GM12892 (cell line): ENCODE data around the gene KAT2B.

Experiments
- DNase-seq: peaks from one replicate; pipeline ENCODE4 v3.0.0; 2011; ENCODE audit not compliant: insufficient read length
- FAIRE-seq: peaks from 2 replicates; lab custom pipeline; 2011; peaks lifted over from hg19 to GRCh38; lab: Jason Lieb, UNC
- POLR2A ChIP-seq: IDR thresholded peaks from 2 replicates; pipeline ENCODE4 v1.6.1; 2011; ENCODE audit warnings: low read depth, low read length, control low read depth
- POLR2AphosphoS5 ChIP-seq: IDR thresholded peaks from 2 replicates; pipeline ENCODE4 v1.6.1; 2011; ENCODE audit warnings: low read depth, low read length, control low read depth
- TAF1 ChIP-seq: IDR thresholded peaks from 2 replicates; pipeline ENCODE4 v1.6.1; 2011; ENCODE audit warnings: low read depth, mild to moderate bottlenecking, control low read depth, low read length, borderline replicate concordance

The KAT2B gene

GRCh38 chr3:20107722-20108121, 67.5 kb downstream of the KAT2B start:
- TF ChIP-seq TAF1 (no peak), POLR2AphosphoS5 (no peak), POLR2A (no peak)
- FAIRE-seq (no peak), DNase-seq (no peak)

DNA sequence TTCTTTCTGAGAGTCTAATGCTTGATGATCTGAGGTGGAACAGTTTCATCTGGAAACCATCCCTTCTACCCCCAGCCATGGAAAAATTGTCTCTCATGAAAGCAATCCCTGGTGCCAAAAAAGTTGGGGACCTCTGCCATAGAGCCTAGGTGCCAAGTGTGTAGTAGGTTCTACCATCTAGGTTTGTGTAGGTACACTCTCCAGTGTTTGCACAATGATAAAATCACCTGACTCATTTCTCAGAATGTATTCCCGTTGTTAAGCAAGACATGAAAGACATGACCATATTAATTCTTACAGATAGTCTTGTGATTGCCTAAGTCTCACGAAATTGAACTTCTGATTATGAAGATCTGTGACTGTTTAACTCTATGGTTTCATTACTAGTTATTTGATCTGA, 68.6 kb downstream of the KAT2B start:
- DNase-seq (no peak), FAIRE-seq (no peak)
- no peak for TF ChIP-seq POLR2A
- TF ChIP-seq POLR2AphosphoS5, result no peak
- TF ChIP-seq TAF1, result no peak

DNA sequence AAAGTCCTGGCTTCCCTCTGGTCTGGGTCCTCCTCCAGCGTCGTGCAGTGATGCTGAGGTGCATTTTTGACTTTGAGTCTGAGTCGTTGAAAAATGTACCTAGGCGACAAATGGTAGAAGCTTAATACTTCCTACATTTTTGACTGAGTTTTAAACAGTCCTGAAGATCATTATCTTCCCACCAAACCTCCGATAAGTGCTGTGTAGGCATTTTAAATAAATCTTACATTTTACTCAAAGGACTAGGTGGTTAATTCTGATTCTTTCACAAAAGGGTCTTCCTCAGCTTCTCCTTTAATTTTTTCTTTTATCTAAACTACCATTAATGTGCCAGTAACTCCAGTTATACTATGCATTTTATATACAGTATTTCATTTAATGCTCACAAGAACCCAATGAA, 70.6 kb downstream of the KAT2B start:
- FAIRE-seq (no peak), DNase-seq (no peak)
- no peak for TF ChIP-seq TAF1
- no peak for TF ChIP-seq POLR2A
- TF ChIP-seq POLR2AphosphoS5, result no peak

- no peak for FAIRE-seq
- DNase-seq, result no peak
- TF ChIP-seq TAF1 (no peak), POLR2A (no peak), POLR2AphosphoS5 (no peak)
Observed at GRCh38 chr3:20111836-20112235, 71.6 kb downstream of the KAT2B start.

DNA sequence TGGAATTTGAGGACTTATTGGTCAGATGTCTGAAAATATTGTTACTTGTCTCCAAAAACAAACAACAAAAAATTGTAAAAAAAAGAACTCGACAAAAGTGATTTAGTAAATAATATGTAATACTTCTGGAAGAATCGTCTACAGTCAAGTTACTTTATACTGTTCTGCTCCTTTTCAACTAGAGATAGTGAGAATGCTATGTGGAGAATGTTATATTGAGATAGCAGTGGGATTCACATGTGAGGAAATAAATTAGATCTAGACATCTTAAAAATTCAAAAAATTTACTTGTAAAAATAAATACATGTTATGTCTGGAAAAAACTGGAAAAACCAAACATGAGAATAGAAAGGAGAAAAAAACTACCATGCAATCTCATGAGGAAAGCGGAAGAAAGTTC, 80.8 kb downstream of the KAT2B start:
- DNase-seq (no peak), FAIRE-seq (no peak)
- TF ChIP-seq POLR2A, result no peak
- no peak for TF ChIP-seq TAF1
- no peak for TF ChIP-seq POLR2AphosphoS5

DNA sequence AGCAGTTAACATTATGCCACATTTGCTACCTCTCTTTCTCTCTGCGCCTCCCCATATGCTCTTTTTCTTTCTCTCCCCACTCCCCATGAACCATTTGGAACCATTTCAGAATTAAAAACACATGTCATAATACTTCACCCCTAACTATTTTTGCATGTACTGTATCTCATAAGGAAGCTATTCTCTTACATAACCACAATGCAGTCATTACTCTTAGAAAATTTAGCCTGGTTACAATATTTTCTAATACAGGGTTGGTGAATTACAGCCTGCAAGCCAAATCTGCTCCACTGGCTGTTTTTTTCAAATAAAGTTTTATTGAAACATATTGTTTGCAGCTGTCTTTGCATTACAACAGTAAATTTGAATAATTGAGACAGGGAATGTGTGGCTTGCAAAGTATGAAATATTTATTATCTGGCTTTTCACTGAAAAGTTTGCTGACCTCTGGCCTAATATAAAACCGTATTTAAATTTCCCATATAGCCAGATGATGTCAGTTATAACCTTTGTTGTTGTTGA, 82.9 kb downstream of the KAT2B start:
- no peak for TF ChIP-seq POLR2AphosphoS5
- no peak for TF ChIP-seq TAF1
- no peak for TF ChIP-seq POLR2A
- FAIRE-seq (no peak), DNase-seq (no peak)

GRCh38 chr3:20125289-20125688, 85.0 kb downstream of the KAT2B start:
- TF ChIP-seq POLR2AphosphoS5 (no peak), POLR2A (no peak), TAF1 (no peak)
- FAIRE-seq (no peak), DNase-seq (no peak)

DNA sequence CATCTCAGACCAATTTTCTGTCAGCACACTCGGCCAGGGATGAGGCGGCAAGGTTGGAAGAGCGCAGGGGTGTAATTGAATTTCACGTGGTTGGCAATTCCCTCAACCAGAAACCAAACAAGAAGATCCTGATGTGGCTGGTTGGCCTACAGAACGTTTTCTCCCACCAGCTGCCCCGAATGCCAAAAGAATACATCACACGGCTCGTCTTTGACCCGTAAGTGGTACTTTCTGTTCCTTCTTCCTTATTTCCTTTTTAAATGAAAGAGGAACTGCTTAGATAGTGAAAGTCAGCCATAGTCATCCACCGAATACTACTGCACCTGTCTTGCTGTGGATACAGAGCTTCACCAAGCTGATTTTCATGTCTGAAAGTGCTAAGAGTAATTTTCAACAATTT, 85.7 kb downstream of the KAT2B start:
- FAIRE-seq, result peak; percentile 96
- DNase-seq, result peak; percentile 39
- TF ChIP-seq TAF1 (no peak), POLR2A (no peak), POLR2AphosphoS5 (no peak)

- DNase-seq (no peak), FAIRE-seq (no peak)
- TF ChIP-seq TAF1, result no peak
- TF ChIP-seq POLR2A, result no peak
- TF ChIP-seq POLR2AphosphoS5, result no peak
Observed at GRCh38 chr3:20128358-20128757, 88.1 kb downstream of the KAT2B start.

GRCh38 chr3:20130106-20130505, 89.9 kb downstream of the KAT2B start:
- FAIRE-seq, result no peak
- DNase-seq, result no peak
- TF ChIP-seq TAF1 (no peak), POLR2AphosphoS5 (no peak), POLR2A (no peak)

DNA sequence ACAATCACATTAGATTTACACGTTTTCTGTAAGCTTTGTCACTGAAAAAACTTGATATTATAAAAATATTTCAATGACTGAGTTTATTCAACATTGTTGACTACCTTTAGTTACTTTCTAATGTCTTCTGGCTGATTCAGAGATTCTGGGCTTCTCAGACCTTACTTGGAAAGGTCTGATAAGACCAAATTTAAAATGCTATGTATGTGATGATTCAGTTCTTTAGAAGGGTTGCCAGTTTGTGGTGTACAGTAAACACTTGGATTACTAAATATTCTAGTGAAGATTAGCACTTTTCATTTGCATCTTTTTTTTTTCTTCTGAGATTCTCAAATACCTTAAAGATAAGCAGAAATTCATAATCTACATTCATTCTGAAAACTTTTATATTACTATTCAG, 96.0 kb downstream of the KAT2B start:
- no peak for TF ChIP-seq POLR2A
- no peak for TF ChIP-seq POLR2AphosphoS5
- no peak for TF ChIP-seq TAF1
- FAIRE-seq (no peak), DNase-seq (no peak)

DNA sequence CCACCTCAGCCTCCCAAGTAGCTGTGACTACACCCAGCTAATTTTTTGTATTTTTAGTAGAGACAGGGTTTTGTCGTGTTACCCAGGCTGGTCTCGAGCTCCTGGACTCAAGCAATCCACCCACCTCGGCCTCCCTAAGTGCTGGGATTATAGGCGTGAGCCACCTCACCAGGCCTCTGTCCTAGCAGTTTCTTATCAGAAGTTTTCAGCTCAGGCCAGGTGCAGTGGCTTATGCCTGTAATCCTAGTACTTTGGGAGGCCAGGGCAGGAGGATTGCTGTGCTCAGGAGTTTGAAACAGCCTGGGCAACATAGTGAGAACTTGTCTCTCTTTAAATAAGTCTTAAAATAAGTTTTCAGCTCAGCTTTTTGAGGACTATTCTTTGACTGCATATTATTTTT, 97.4 kb downstream of the KAT2B start:
- DNase-seq (no peak), FAIRE-seq (no peak)
- TF ChIP-seq POLR2AphosphoS5 (no peak), POLR2A (no peak), TAF1 (no peak)
